Smooth muscle cell (in vitro differentiated cells): ENCODE results near the gene DDX41. TPM values are rescaled to one million over a fixed set of nuclear protein-coding genes. Genes with fewer than 3 reads are reported as not detected.
"Not testable (repeated sequence)": the region's sequence is repeated elsewhere in the genome, so short reads cannot be mapped to it uniquely, and the experiment has no call there.

Source experiments
- DNase-seq: peaks from one replicate; lab custom pipeline; 2025; ENCODE audit not compliant: unreplicated experiment; lab: John Stamatoyannopoulos, UW
- H2AFZ ChIP-seq: fragments of 200-600 bp; sonication (generic); 2 replicates; pipeline ENCODE4 v1.6.0; 2016; ENCODE audit warnings: antibody characterized with exemption, low read depth, mild to moderate bottlenecking
- H3F3A ChIP-seq: fragments of 200-600 bp; sonication (generic); 2 replicates; pipeline ENCODE4 v1.6.0; 2017; ENCODE audit warnings: antibody characterized with exemption, low read depth
- H3K27ac ChIP-seq: fragments of 200-600 bp; sonication (generic); 2 replicates; pipeline ENCODE4 v1.5.1; 2016; ENCODE audit warnings: low read depth, mild to moderate bottlenecking
- H3K27me3 ChIP-seq: fragments of 200-600 bp; sonication (generic); 2 replicates; pipeline ENCODE4 v1.6.1; 2016; ENCODE audit warnings: low read depth, mild to moderate bottlenecking
- H3K36me3 ChIP-seq: fragments of 200-600 bp; sonication (generic); 2 replicates; pipeline ENCODE4 v1.5.1; 2016; ENCODE audit warnings: low read depth
- H3K4me1 ChIP-seq: fragments of 200-600 bp; sonication (generic); 2 replicates; pipeline ENCODE4 v1.5.1; 2016; ENCODE audit warnings: low read depth
- H3K4me2 ChIP-seq: fragments of 200-600 bp; sonication (generic); 2 replicates; pipeline ENCODE4 v1.6.0; 2016; ENCODE audit warnings: mild to moderate bottlenecking
- H3K4me3 ChIP-seq: fragments of 200-600 bp; sonication (generic); 2 replicates; pipeline ENCODE4 v1.5.1; 2016; ENCODE audit warnings: mild to moderate bottlenecking
- H3K79me2 ChIP-seq: fragments of 200-600 bp; sonication (generic); 2 replicates; pipeline ENCODE4 v1.6.0; 2016; ENCODE audit warnings: low read depth, mild to moderate bottlenecking
- H3K9ac ChIP-seq: fragments of 200-600 bp; sonication (generic); 2 replicates; pipeline ENCODE4 v1.6.0; 2016; ENCODE audit warnings: low read depth
- H3K9me3 ChIP-seq: fragments of 200-600 bp; sonication (generic); replicated peaks from 2 replicates; pipeline ENCODE4 v1.5.1; 2016; ENCODE audit warnings: low read depth
- H4K20me1 ChIP-seq: fragments of 200-600 bp; sonication (generic); 2 replicates; pipeline ENCODE4 v1.6.0; 2016; ENCODE audit warnings: low read depth
- CTCF ChIP-seq: fragments of 200-600 bp; sonication (generic); IDR thresholded peaks from 2 replicates; pipeline ENCODE4 v1.5.1; 2017; ENCODE audit warnings: borderline replicate concordance, mild to moderate bottlenecking, antibody characterized with exemption; ENCODE audit not compliant: insufficient read depth, poor library complexity, severe bottlenecking
- WGBS: methylation state at CpG from one replicate; pipeline ENCODE4 v1.1.7; 2016; ENCODE audit warnings: low lambda C conversion rate; 5-methylcytosine and 5-hydroxymethylcytosine counted together
- polyA plus RNA-seq: library from polyadenylated mRNA; unstranded; fragments of >200 nt; fragmentation: Nextera tagmentation; extraction: Ambion mirVana; gene quantifications from 2 replicates; pipeline ENCODE4 v1.2.1, GENCODE V29; 2016
- total RNA-seq: library from RNA; depleted of rRNA; stranded (reverse); fragments of >200 nt; gene quantifications from 2 replicates; pipeline ENCODE4 v1.2.3, GENCODE V29; 2014

DDX41 gene
- total and polyA plus RNA-seq, 2 experiments from 2014 or later, result 72.5 to 90.0 TPM

- no peak overlapping the region for H3K27ac ChIP-seq
- no peaks in the 10 kb centered on the region for H3K9me3 ChIP-seq
- 97% methylated on average over 15 of the region's 15 CpGs for WGBS
- H3F3A ChIP-seq, result peaks cover 50% of the 10 kb centered on the region
- no peak overlapping the region for H3K4me2 ChIP-seq
- H3K4me1 ChIP-seq, result peaks cover 6% of the 10 kb centered on the region
- no peak for TF ChIP-seq CTCF
- H2AFZ ChIP-seq, result no peak overlapping the region
- H3K79me2 ChIP-seq, result peaks cover 30% of the 10 kb centered on the region
- H3K9ac ChIP-seq, result no peak overlapping the region
- peaks cover 100% of the 10 kb centered on the region for H4K20me1 ChIP-seq
- H3K4me3 ChIP-seq, result no peak overlapping the region
- H3K27me3 ChIP-seq, result no peaks in the 10 kb centered on the region
- DNase-seq, result no peak
- no peaks in the 10 kb centered on the region for H3K36me3 ChIP-seq
Measured at GRCh38 chr5:177487975-177488374, 28.8 kb downstream of the DDX41 start.

DNA sequence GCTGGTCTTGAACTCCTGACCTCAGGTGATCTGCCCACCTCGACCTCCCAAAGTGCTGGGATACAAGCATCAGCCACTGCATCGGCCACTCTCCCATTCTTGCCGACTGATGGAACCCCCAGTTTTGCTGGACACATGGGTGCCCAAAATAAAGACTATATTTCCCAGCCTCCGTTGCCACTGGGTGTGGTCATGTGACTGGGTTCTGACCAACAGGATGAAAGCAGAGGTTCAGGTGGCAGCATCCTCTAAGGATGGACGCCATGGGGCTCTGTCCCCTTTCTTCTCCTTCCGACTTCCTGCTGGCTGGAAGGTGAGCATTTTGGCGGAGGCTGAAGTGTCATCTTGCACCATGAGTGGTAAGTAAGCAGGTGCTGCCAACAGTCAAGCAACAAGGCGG lies 29.6 kb downstream of the DDX41 start:
- WGBS, result 100% methylated on average over 8 of the region's 8 CpGs
- Histone ChIP-seq H3K27me3 (no peaks in the 10 kb centered on the region), H3K36me3 (no peaks in the 10 kb centered on the region), H3K27ac (no peak overlapping the region), H4K20me1 (peaks cover 100% of the 10 kb centered on the region), H3K79me2 (peaks cover 22% of the 10 kb centered on the region), H3K9ac (no peak overlapping the region), H3K9me3 (no peaks in the 10 kb centered on the region), H3K4me2 (no peak overlapping the region), H3K4me3 (no peak overlapping the region), H3K4me1 (peaks cover 6% of the 10 kb centered on the region), H3F3A (peaks cover 47% of the 10 kb centered on the region), H2AFZ (no peak overlapping the region)
- TF ChIP-seq CTCF, result no peak
- no peak for DNase-seq

- Histone ChIP-seq H3K79me2 (peaks cover 20% of the 10 kb centered on the region), H3K27me3 (no peaks in the 10 kb centered on the region), H3F3A (peaks cover 48% of the 10 kb centered on the region), H3K4me3 (no peak overlapping the region), H3K27ac (no peak overlapping the region), H3K36me3 (no peaks in the 10 kb centered on the region), H2AFZ (no peak overlapping the region), H4K20me1 (peaks cover 100% of the 10 kb centered on the region), H3K9me3 (no peaks in the 10 kb centered on the region), H3K9ac (no peak overlapping the region), H3K4me1 (peaks cover 5% of the 10 kb centered on the region), H3K4me2 (no peak overlapping the region)
- TF ChIP-seq CTCF, result no peak
- no peak for DNase-seq
- WGBS, result 98% methylated on average over 3 of the region's 3 CpGs
Measured at GRCh38 chr5:177486256-177486655, 30.5 kb downstream of the DDX41 start.

DNA sequence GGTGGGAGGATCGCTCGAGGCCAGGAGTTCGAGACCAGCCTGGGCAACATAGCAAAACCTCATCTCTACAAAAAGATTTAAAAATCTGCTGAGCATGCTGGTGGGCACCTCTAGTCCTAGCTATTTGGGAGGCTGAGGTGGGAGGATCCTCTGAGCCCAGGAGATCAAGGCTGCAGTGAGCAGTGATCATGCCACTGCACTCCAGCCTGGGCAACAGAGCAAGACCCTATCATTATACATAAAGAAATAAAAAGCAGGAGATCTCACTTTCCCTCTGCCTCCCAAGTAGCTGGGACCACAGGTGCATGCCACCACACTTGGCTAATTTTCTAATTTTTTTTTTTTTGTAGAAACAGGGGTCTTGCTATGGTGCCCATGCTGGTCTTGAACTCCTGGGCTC lies 31.0 kb downstream of the DDX41 start:
- not testable (repeated sequence) for H3K9ac ChIP-seq
- H4K20me1 ChIP-seq, result peaks cover 99% of the 10 kb centered on the region
- H3K27ac ChIP-seq, result peak overlapping the region; percentile 16

More for the DNA sequence above, 31.0 kb downstream of the DDX41 start:
- not testable (repeated sequence) for H3K4me1 ChIP-seq, DNase-seq, H3K4me2 ChIP-seq, H3K27me3 ChIP-seq, H3K4me3 ChIP-seq, H3K9me3 ChIP-seq, H3K36me3 ChIP-seq, H2AFZ ChIP-seq
- H3K79me2 ChIP-seq, result peaks cover 15% of the 10 kb centered on the region
- H3F3A ChIP-seq, result peaks cover 46% of the 10 kb centered on the region
- WGBS, result 94% methylated on average over 3 of the region's 3 CpGs
